Loucy (cell line): ENCODE measurements around the gene KIF3B.

Experiments used
- H2AFZ ChIP-seq: fragments of 200-600 bp; sonication (generic); 2 replicates; pipeline ENCODE4 v1.6.0; 2016; ENCODE audit warnings: antibody characterized with exemption, mild to moderate bottlenecking, low read length, moderate library complexity
- H3F3A ChIP-seq: fragments of 200-600 bp; 2 replicates; pipeline ENCODE4 v1.6.0; 2016; ENCODE audit warnings: antibody characterized with exemption, low read depth, mild to moderate bottlenecking
- H3K27me3 ChIP-seq: fragments of 200-600 bp; sonication (generic); 2 replicates; pipeline ENCODE4 v1.6.1; 2014; ENCODE audit warnings: low read length, mild to moderate bottlenecking; ENCODE audit not compliant: insufficient read depth, poor library complexity, severe bottlenecking
- H3K36me3 ChIP-seq: fragments of 200-600 bp; sonication (generic); 2 replicates; pipeline ENCODE4 v1.6.1; 2016; ENCODE audit warnings: low read length; ENCODE audit not compliant: insufficient read depth
- H3K4me1 ChIP-seq: fragments of 200-600 bp; sonication (generic); 2 replicates; pipeline ENCODE4 v1.5.1; 2014; ENCODE audit warnings: low read length, mild to moderate bottlenecking; ENCODE audit not compliant: insufficient read depth, poor library complexity, severe bottlenecking
- H3K4me2 ChIP-seq: fragments of 200-600 bp; sonication (generic); 2 replicates; pipeline ENCODE4 v1.6.0; 2014; ENCODE audit warnings: antibody characterized with exemption, low read length, low read depth, mild to moderate bottlenecking; ENCODE audit not compliant: poor library complexity, severe bottlenecking
- H3K4me3 ChIP-seq: fragments of 200-600 bp; sonication (generic); 2 replicates; pipeline ENCODE4 v1.5.1; 2014; ENCODE audit warnings: low read length, mild to moderate bottlenecking, mixed read lengths; ENCODE audit not compliant: poor library complexity, severe bottlenecking
- H3K79me2 ChIP-seq: fragments of 200-600 bp; sonication (generic); 2 replicates; pipeline ENCODE4 v1.6.1; 2014; ENCODE audit warnings: low read length; ENCODE audit not compliant: insufficient read depth
- H3K9ac ChIP-seq: fragments of 200-600 bp; sonication (generic); 2 replicates; pipeline ENCODE4 v1.6.0; 2014; ENCODE audit warnings: mild to moderate bottlenecking, low read depth, low read length, moderate library complexity; ENCODE audit not compliant: poor library complexity, severe bottlenecking
- H3K9me2 ChIP-seq: fragments of 200-600 bp; sonication (generic); replicated peaks from 2 replicates; pipeline ENCODE4 v1.6.1; 2016; ENCODE audit warnings: low read depth, low read length, mixed read lengths
- H3K9me3 ChIP-seq: fragments of 200-600 bp; sonication (generic); 2 replicates; pipeline ENCODE4 v1.6.1; 2014; ENCODE audit warnings: mild to moderate bottlenecking, antibody characterized with exemption, low read length, low read depth; ENCODE audit not compliant: insufficient read depth
- H4K20me1 ChIP-seq: fragments of 200-600 bp; sonication (generic); 2 replicates; pipeline ENCODE4 v1.6.0; 2014; ENCODE audit warnings: antibody characterized with exemption, low read length, mild to moderate bottlenecking; ENCODE audit not compliant: insufficient read depth, poor library complexity, severe bottlenecking
- CTCF ChIP-seq: fragments of 200-600 bp; sonication (generic); conservative IDR thresholded peaks from 2 replicates; pipeline ENCODE4 v1.5.1; 2014; ENCODE audit warnings: mild to moderate bottlenecking, antibody characterized with exemption, low read length
- EZH2phosphoT487 ChIP-seq: fragments of 200-600 bp; IDR thresholded peaks from 2 replicates; pipeline ENCODE4 v1.6.1; 2018; ENCODE audit warnings: antibody characterized with exemption, mild to moderate bottlenecking, moderate library complexity, borderline replicate concordance

Gene KIF3B

GRCh38 chr20:32344835-32345506, 67.5 kb downstream of the KIF3B start:
- peak overlapping the region; percentile 28 for H2AFZ ChIP-seq
- no peaks in the 10 kb centered on the region for H3K36me3 ChIP-seq
- H3F3A ChIP-seq: no peaks in the 10 kb centered on the region
- H3K4me2 ChIP-seq: no peak overlapping the region
- H3K4me1 ChIP-seq: peaks cover 3% of the 10 kb centered on the region
- H3K27me3 ChIP-seq: no peaks in the 10 kb centered on the region
- no peak overlapping the region for H3K4me3 ChIP-seq
- H3K9me2 ChIP-seq: no peaks in the 10 kb centered on the region
- no peaks in the 10 kb centered on the region for H3K9me3 ChIP-seq
- no peak overlapping the region for H3K9ac ChIP-seq
- H4K20me1 ChIP-seq: no peaks in the 10 kb centered on the region
- TF ChIP-seq EZH2phosphoT487 (no peak), CTCF (no peak)
- no peaks in the 10 kb centered on the region for H3K79me2 ChIP-seq

GRCh38 chr20:32348207-32348606, 70.8 kb downstream of the KIF3B start:
- H3K4me3 ChIP-seq: no peak overlapping the region
- no peaks in the 10 kb centered on the region for H3F3A ChIP-seq
- no peaks in the 10 kb centered on the region for H3K79me2 ChIP-seq
- H3K4me1 ChIP-seq: peaks cover 3% of the 10 kb centered on the region
- no peaks in the 10 kb centered on the region for H3K27me3 ChIP-seq
- no peak overlapping the region for H2AFZ ChIP-seq
- no peaks in the 10 kb centered on the region for H4K20me1 ChIP-seq
- TF ChIP-seq CTCF: no peak
- TF ChIP-seq EZH2phosphoT487: no peak
- H3K4me2 ChIP-seq: no peak overlapping the region
- no peaks in the 10 kb centered on the region for H3K9me3 ChIP-seq
- no peaks in the 10 kb centered on the region for H3K36me3 ChIP-seq
- no peak overlapping the region for H3K9ac ChIP-seq
- H3K9me2 ChIP-seq: no peaks in the 10 kb centered on the region

GRCh38 chr20:32350421-32350820, 73.0 kb downstream of the KIF3B start:
- Histone ChIP-seq H3K9me2 (no peaks in the 10 kb centered on the region), H3K79me2 (no peaks in the 10 kb centered on the region), H3K36me3 (no peaks in the 10 kb centered on the region), H3F3A (no peaks in the 10 kb centered on the region), H3K27me3 (no peaks in the 10 kb centered on the region), H3K4me3 (no peak overlapping the region), H3K9ac (no peak overlapping the region), H3K4me2 (no peak overlapping the region), H3K4me1 (no peaks in the 10 kb centered on the region), H3K9me3 (no peaks in the 10 kb centered on the region), H4K20me1 (no peaks in the 10 kb centered on the region), H2AFZ (no peak overlapping the region)
- TF ChIP-seq EZH2phosphoT487 (no peak), CTCF (no peak)
